Ovary (tissue), 9 donors: ENCODE data around the gene KLHL17. TPM values are rescaled to one million over a fixed set of nuclear protein-coding genes. Genes with fewer than 3 reads are reported as not detected.

Source experiments
- DNase-seq, 5 donors: peaks; one replicate each; pipeline ENCODE4 v3.0.0-alpha.2; 2019 to 2020
- H3K27ac ChIP-seq, 2 donors: fragments of 200-600 bp; one replicate each; pipeline versions ENCODE4 v1.5.1 to v1.8.0; 2019 to 2022
- H3K27me3 ChIP-seq: fragments of 200-600 bp; one replicate; pipeline ENCODE4 v1.8.0; 2022
- H3K36me3 ChIP-seq: fragments of 200-600 bp; sonication (generic); one replicate; pipeline ENCODE4 v1.5.1; 2019
- H3K4me1 ChIP-seq: one replicate; pipeline ENCODE4 v1.8.1; 2013; ENCODE audit warnings: mild to moderate bottlenecking, moderate library complexity; ENCODE audit not compliant: insufficient read depth
- H3K4me3 ChIP-seq: fragments of 200-600 bp; sonication (generic); one replicate; pipeline ENCODE4 v1.5.1; 2017
- H3K9me3 ChIP-seq, 2 donors: fragments of 200-600 bp in 1 of 2; sonication (generic) in 1 of 2; one replicate each; pipeline versions ENCODE4 v1.5.1 to v1.8.1; 2013 to 2019; ENCODE audit warnings: mild to moderate bottlenecking in 1 of 2, moderate library complexity in 1 of 2
- CTCF ChIP-seq, 3 donors: fragments of 450-650 bp in 2 of 3; fragments of 200-600 bp in 1 of 3; IDR thresholded peaks; one replicate each; pipeline versions ENCODE4 v1.5.1 to v1.8.0; 2016 to 2022; ENCODE audit warnings: antibody characterized with exemption in 3 of 3, mild to moderate bottlenecking in 1 of 3
- EP300 ChIP-seq: sonication (generic); formaldehyde crosslinking; IDR thresholded peaks from one replicate; pipeline ENCODE4 v1.6.1; 2017; ENCODE audit warnings: antibody characterized with exemption
- POLR2A ChIP-seq: fragments of 450-650 bp; IDR thresholded peaks from one replicate; pipeline ENCODE4 v1.6.1; 2017; ENCODE audit warnings: antibody characterized with exemption, mild to moderate bottlenecking, moderate library complexity
- WGBS, 3 donors: extraction: QIAGEN DNeasy Blood & Tissue Kit in 1 of 3; methylation state at CpG; one replicate each; pipeline versions ENCODE4 v1.1.5 to v1.1.7; 2013 to 2017; 5-methylcytosine and 5-hydroxymethylcytosine counted together
- intact Hi-C, 4 donors: fragments of 100-400 bp; cut with DNase I; formaldehyde crosslinking; loops; one replicate each; pipeline versions ENCODE4 v1.11.0 to v1.15.1; 2022 to 2023
- polyA plus RNA-seq, 2 donors: library from polyadenylated mRNA; stranded (reverse); fragments of 200-250 nt in 1 of 2; fragments of 350-450 nt in 1 of 2; fragmentation: Illumina TruSeq in 1 of 2; extraction: RNeasy Lipid Tissue Mini Kit (QIAGEN cat#74804) in 1 of 2; gene quantifications; one replicate each; pipeline ENCODE4 v1.2.3, GENCODE V29; 2013 to 2014
- total RNA-seq, 7 donors: library from RNA; depleted of rRNA in 2 of 7; stranded (reverse); fragments of >200 nt in 2 of 7; fragmentation: NEBNext Ultra II Directional in 3 of 7; extraction: Animal tissue kit (Norgen Biotek cat#: 25700) in 3 of 7; gene quantifications; one replicate each; pipeline versions ENCODE4 v1.1.0 to v1.2.4, GENCODE V29; 2016 to 2023
- donor health status: DM: no; HTN: no; CAD: no; lungs with moderate emphysema.
- donor health status: DM: no; HTN: no; CAD: no.
- donor health status: Bipolar disorder and iron deficiency.
- donor health status: DM: yes; HTN: yes; CAD: no.
- donor health status: DM: no; HTN: no; CAD: no.
- donor health status: DM: yes; HTN: yes; CAD: no.

The KLHL17 gene
- total and polyA plus RNA-seq, 9 donors = 0.13 to 6.7 (median 2.1) TPM

- H3K27me3 ChIP-seq = no peaks in the 10 kb centered on the region
These were observed 42.0 kb upstream of the KLHL17 start for GRCh38 chr1:918353-918752.

GRCh38 chr1:918843-919242 is 41.5 kb upstream of the KLHL17 start:
- 45 to 60% (median 54%) methylated on average over 6 of the region's 6 CpGs for WGBS, 3 donors
- intact Hi-C loops = no loop called here
- H3K4me3 ChIP-seq = no peak overlapping the region
- H3K27me3 ChIP-seq = no peaks in the 10 kb centered on the region
- no peak for DNase-seq
- H3K27ac ChIP-seq = no peak overlapping the region
- no peaks in the 10 kb centered on the region for H3K9me3 ChIP-seq
- no peak for TF ChIP-seq CTCF (IDR thresholded peaks at IDR 0.05)
- no peak for TF ChIP-seq EP300
- no peak for TF ChIP-seq POLR2A
- no peaks in the 10 kb centered on the region for H3K36me3 ChIP-seq
- H3K4me1 ChIP-seq = peaks cover 18% of the 10 kb centered on the region

More at GRCh38 chr1:918353-918752, 42.0 kb upstream of the KLHL17 start:
- WGBS, 3 donors = 55 to 61% (median 57%) methylated on average over 12 to 15 of the region's 15 CpGs
- H3K9me3 ChIP-seq = no peaks in the 10 kb centered on the region
- no peaks in the 10 kb centered on the region for H3K36me3 ChIP-seq
- no peak for DNase-seq
- peaks cover 16% of the 10 kb centered on the region for H3K4me1 ChIP-seq
- H3K27ac ChIP-seq = no peak overlapping the region
- H3K4me3 ChIP-seq = no peak overlapping the region
- TF ChIP-seq CTCF (IDR thresholded peaks at IDR 0.05) (no peak), POLR2A (no peak), EP300 (no peak)
- intact Hi-C loops = no loop called here

- Histone ChIP-seq H3K27me3 (no peaks in the 10 kb centered on the region), H3K4me3 (no peak overlapping the region), H3K27ac (no peak overlapping the region), H3K36me3 (no peaks in the 10 kb centered on the region), H3K4me1 (peaks cover 18% of the 10 kb centered on the region), H3K9me3 (no peaks in the 10 kb centered on the region)
- intact Hi-C loops = no loop called here
- DNase-seq = no peak
- TF ChIP-seq EP300 (no peak), POLR2A (no peak), CTCF (IDR thresholded peaks at IDR 0.05) (no peak)
- WGBS, 3 donors = 62 to 82% (median 78%) methylated on average over 29 of the region's 29 CpGs
These were observed 41.0 kb upstream of the KLHL17 start for GRCh38 chr1:919271-919872.

DNA sequence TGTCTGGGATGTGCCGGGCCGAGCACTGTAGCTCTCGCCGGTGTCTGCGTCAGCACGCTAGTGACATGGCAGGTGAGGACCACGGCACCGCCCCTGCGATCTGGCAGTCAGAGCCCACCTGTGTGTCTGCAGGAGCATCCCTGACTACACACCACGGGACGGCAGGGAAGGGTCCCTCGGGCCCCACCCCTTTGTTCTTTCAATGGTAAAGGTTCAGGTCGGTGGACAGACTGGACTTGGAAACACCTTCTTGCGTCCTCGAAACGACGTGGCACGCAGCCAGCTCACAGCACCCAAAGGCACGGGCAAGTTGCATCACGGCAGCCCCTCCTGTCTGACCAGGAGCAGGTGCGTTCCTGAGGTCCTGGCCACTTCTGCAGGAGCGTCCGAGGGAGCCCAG is 40.4 kb upstream of the KLHL17 start:
- intact Hi-C loops = no loop called here
- DNase-seq = no peak
- no peak overlapping the region for H3K4me3 ChIP-seq
- no peak overlapping the region for H3K27ac ChIP-seq
- H3K27me3 ChIP-seq = peaks cover 2% of the 10 kb centered on the region
- TF ChIP-seq EP300 (no peak), POLR2A (no peak)
- WGBS, 3 donors = 32 to 55% (median 37%) methylated on average over 19 to 23 of the region's 23 CpGs
- peaks cover 18% of the 10 kb centered on the region for H3K4me1 ChIP-seq
- no peaks in the 10 kb centered on the region for H3K36me3 ChIP-seq
- H3K9me3 ChIP-seq = no peaks in the 10 kb centered on the region

- no peak for DNase-seq
- H3K27me3 ChIP-seq = peaks cover 2% of the 10 kb centered on the region
- no peak overlapping the region for H3K4me3 ChIP-seq
- intact Hi-C loops = no loop called here
- peaks cover 18% of the 10 kb centered on the region for H3K4me1 ChIP-seq
- no peaks in the 10 kb centered on the region for H3K36me3 ChIP-seq
- H3K9me3 ChIP-seq = no peaks in the 10 kb centered on the region
- H3K27ac ChIP-seq = no peak overlapping the region
- TF ChIP-seq CTCF (IDR thresholded peaks at IDR 0.05) (no peak), EP300 (no peak), POLR2A (no peak)
- WGBS, 3 donors = 2 to 9% (median 3%) methylated on average over 13 of the region's 13 CpGs
These were observed 39.9 kb upstream of the KLHL17 start for GRCh38 chr1:920521-920920.
